Activated CD8-positive, alpha-beta T cell treated with anti-CD3 and anti-CD28 coated beads for 36 hours (primary cell): ENCODE data around the gene INO80B. TPM values are rescaled to one million over a fixed set of nuclear protein-coding genes. Genes with fewer than 3 reads are reported as not detected.

Experiments
- ATAC-seq: fragments of 200-7000 bp; cut with Tn5 transposase; one replicate; pipeline ENCODE4 v1.10.0; 2021; ENCODE audit warnings: mild to moderate bottlenecking, moderate library complexity
- CTCF ChIA-PET: fragments of 350-600 bp; sonication (Branson Sonifier 250); formaldehyde crosslinking; loops from one replicate; lab custom pipeline; 2021; ENCODE audit warnings: antibody characterized with exemption; lab: Charles Lee
- POLR2A ChIA-PET: fragments of 350-600 bp; sonication (Branson Sonifier 250); formaldehyde crosslinking; loops from one replicate; lab custom pipeline; 2021; ENCODE audit warnings: antibody characterized with exemption; lab: Charles Lee
- DNase-seq: peaks from one replicate; pipeline ENCODE4 v3.0.0-alpha.2; 2020
- H3K27ac Mint-ChIP-seq: one replicate; pipeline ENCODE4 v1.8.0; 2021; ENCODE audit warnings: mild to moderate bottlenecking, mixed read lengths
- H3K27me3 Mint-ChIP-seq: one replicate; pipeline ENCODE4 v1.8.0; 2021; ENCODE audit warnings: mixed read lengths
- H3K36me3 Mint-ChIP-seq: one replicate; pipeline ENCODE4 v1.8.0; 2021; ENCODE audit warnings: low read depth, mixed read lengths
- H3K4me1 Mint-ChIP-seq: one replicate; pipeline ENCODE4 v1.8.0; 2021; ENCODE audit warnings: low read depth, mixed read lengths
- H3K4me3 Mint-ChIP-seq: one replicate; pipeline ENCODE4 v1.8.0; 2021; ENCODE audit warnings: mild to moderate bottlenecking, moderate library complexity, mixed read lengths
- H3K9me3 Mint-ChIP-seq: one replicate; pipeline ENCODE4 v1.8.0; 2021; ENCODE audit warnings: mixed read lengths
- CTCF ChIP-seq: fragments of 200-600 bp; IDR thresholded peaks from one replicate; pipeline ENCODE4 v1.8.0; 2022; ENCODE audit warnings: antibody characterized with exemption, mild to moderate bottlenecking
- intact Hi-C: fragments of 100-400 bp; cut with micrococcal nuclease; formaldehyde crosslinking; loops from one replicate; pipeline ENCODE4 v1.10.0; 2022
- total RNA-seq, 2 experiments: library from RNA; stranded (reverse); gene quantifications; one replicate each; pipeline ENCODE4 v1.2.3, GENCODE V29; 2021

INO80B gene
- total RNA-seq, 2 experiments from 2014 or later, result 23.9 to 24.2 TPM

GRCh38 chr2:74486141-74486540 is 31.3 kb downstream of the INO80B start:
- Mint-ChIP-seq H3K4me1 (peaks cover 16% of the 10 kb centered on the region), H3K4me3 (no peak overlapping the region), H3K27me3 (no peaks in the 10 kb centered on the region), H3K9me3 (no peaks in the 10 kb centered on the region), H3K27ac (no peak overlapping the region), H3K36me3 (peaks cover 19% of the 10 kb centered on the region)
- POLR2A ChIA-PET, result interaction anchor here (0.9 to 1.7 kb wide), 2 partner anchors 9 to 14 kb away, joined by 4 read pairs; partner anchors contain the start of gene LBX2
- CTCF ChIA-PET, result interaction anchor here (5.5 to 5.9 kb wide), 2 partner anchors 8 to 46 kb away, joined by 32 to 33 read pairs; no protein-coding TSS in a partner anchor
- intact Hi-C loops, result no loop called here
- no peak for TF ChIP-seq CTCF
- DNase-seq (no peak), ATAC-seq (no peak)

GRCh38 chr2:74488643-74489481 is 34.0 kb downstream of the INO80B start:
- Mint-ChIP-seq H3K9me3 (no peaks in the 10 kb centered on the region), H3K4me3 (no peak overlapping the region), H3K36me3 (peaks cover 20% of the 10 kb centered on the region), H3K4me1 (peaks cover 6% of the 10 kb centered on the region), H3K27me3 (no peaks in the 10 kb centered on the region), H3K27ac (no peak overlapping the region)
- ChIA-PET POLR2A (interaction anchor here (0.9 to 1.2 kb wide), 4 partner anchors 13 to 67 kb away, joined by 3 to 4 read pairs (median 3); partner anchors contain the start of genes AUP1 and HTRA2), CTCF (interaction anchor here (0.9 to 2.1 kb wide), 3 partner anchors 43 to 99 kb away, joined by 3 to 6 read pairs (median 4); no protein-coding TSS in a partner anchor)
- no peak for TF ChIP-seq CTCF
- DNase-seq, result no peak
- intact Hi-C loops, result no loop called here
- no peak for ATAC-seq

GRCh38 chr2:74489906-74490305 is 35.0 kb downstream of the INO80B start:
- H3K4me3 Mint-ChIP-seq, result no peak overlapping the region

GRCh38 chr2:74491648-74492544 is 37.0 kb downstream of the INO80B start:
- TF ChIP-seq CTCF, result no peak
- no peaks in the 10 kb centered on the region for H3K4me1 Mint-ChIP-seq
- POLR2A ChIA-PET, result interaction anchor here (0.8 to 1.4 kb wide), 2 partner anchors 9 to 11 kb away, joined by 3 to 4 read pairs; no protein-coding TSS in a partner anchor
- DNase-seq, result no peak
- no peaks in the 10 kb centered on the region for H3K9me3 Mint-ChIP-seq
- H3K36me3 Mint-ChIP-seq, result peaks cover 12% of the 10 kb centered on the region
- no peak overlapping the region for H3K27ac Mint-ChIP-seq
- intact Hi-C loops, result no loop called here
- no peaks in the 10 kb centered on the region for H3K27me3 Mint-ChIP-seq
- CTCF ChIA-PET, result interaction anchor here (2.1 to 5.7 kb wide), 2 partner anchors 9 to 96 kb away, joined by 5 to 32 read pairs; partner anchors contain the start of genes CCDC142 and TTC31
- no peak overlapping the region for H3K4me3 Mint-ChIP-seq
- ATAC-seq, result no peak

More at GRCh38 chr2:74489906-74490305, 35.0 kb downstream of the INO80B start:
- no peak for TF ChIP-seq CTCF
- ChIA-PET CTCF (interaction anchor here (0.9 to 2.1 kb wide), 2 partner anchors 42 to 96 kb away, joined by 4 to 6 read pairs; no protein-coding TSS in a partner anchor), POLR2A (interaction anchor here (0.9 to 1.2 kb wide), 3 partner anchors 12 to 39 kb away, joined by 3 to 4 read pairs (median 3); partner anchors contain the start of genes AUP1 and HTRA2)
- ATAC-seq (no peak), DNase-seq (no peak)
- H3K9me3 Mint-ChIP-seq, result no peaks in the 10 kb centered on the region
- H3K4me1 Mint-ChIP-seq, result peaks cover 2% of the 10 kb centered on the region
- H3K27ac Mint-ChIP-seq, result no peak overlapping the region
- H3K36me3 Mint-ChIP-seq, result peaks cover 19% of the 10 kb centered on the region
- no peaks in the 10 kb centered on the region for H3K27me3 Mint-ChIP-seq
- intact Hi-C loops, result no loop called here
